Fibroblast of villous mesenchyme (primary cell): Measurements from ENCODE around the gene IQGAP2. TPM values are rescaled to one million over a fixed set of nuclear protein-coding genes. Genes with fewer than 3 reads are reported as not detected.

ENCODE experiments used
- DNase-seq: peaks from one replicate; pipeline ENCODE4 v3.0.0-alpha.2; 2010; ENCODE audit warnings: low read depth
- H3K4me3 ChIP-seq: 2 replicates; pipeline ENCODE4 v1.5.1; 2011; ENCODE audit warnings: low read depth, mild to moderate bottlenecking, low read length
- CTCF ChIP-seq: IDR thresholded peaks from 2 replicates; pipeline ENCODE4 v1.5.1; 2012; ENCODE audit warnings: low read depth, mild to moderate bottlenecking, low read length; ENCODE audit not compliant: insufficient read depth
- total RNA-seq: library from RNA; depleted of rRNA; stranded (reverse); fragments of >200 nt; gene quantifications from 2 replicates; pipeline ENCODE4 v1.2.3, GENCODE V29; 2012

IQGAP2 gene
- total RNA-seq, 1 donor, result 2.6 TPM

DNA sequence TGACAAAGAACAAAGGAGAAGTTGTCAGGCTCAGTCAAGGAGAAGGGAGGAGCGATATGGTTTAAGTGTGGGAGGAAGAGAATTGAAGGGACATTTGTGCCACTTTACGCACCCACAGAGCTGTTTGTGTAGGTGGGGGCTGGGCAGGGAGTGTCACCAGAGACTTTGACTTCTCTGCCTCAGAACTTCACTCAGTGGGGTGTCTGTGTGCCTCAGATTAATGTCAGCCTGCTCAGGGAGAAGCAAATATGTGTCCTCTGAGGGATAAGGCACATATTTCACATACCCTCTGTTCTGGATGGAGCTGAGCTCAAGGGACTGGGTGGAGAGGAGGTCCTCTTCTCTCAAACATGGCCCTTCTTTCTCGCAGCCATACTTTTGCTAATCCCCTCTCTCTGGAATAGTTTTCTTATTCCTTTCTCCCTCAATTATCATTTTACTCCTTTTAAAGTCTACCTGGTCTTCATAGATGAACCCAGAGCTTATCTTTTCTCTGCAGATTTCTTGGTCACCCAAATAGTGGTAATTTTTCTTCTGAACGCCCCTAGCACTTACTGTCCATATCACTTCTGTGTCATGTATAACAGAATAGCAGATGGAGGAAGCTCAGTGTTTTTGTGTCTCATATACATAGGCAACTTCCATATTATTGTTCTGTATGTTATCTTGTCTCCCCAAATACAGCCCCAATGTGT, 77.0 kb downstream of the IQGAP2 start:
- no peak for TF ChIP-seq CTCF
- DNase-seq, result no peak
- no peak overlapping the region for H3K4me3 ChIP-seq

DNA sequence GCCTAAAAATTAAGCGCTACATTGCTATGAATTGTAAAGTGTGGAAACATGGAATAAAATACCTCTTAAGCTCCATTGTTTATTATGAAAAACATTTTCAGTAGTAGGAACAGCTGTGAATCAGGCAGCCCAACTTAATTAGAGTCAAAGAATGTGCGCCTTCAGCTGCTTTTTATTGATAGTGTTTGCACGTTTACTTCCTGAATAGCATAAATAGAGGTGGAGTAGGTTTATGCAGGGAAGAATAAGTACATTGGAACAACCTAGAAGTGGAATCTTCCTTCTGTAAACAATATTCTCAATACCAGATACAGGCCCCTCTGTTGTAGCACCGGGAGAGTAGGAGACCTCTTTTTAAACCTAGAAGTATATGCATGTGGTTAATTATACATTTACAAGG, 79.9 kb downstream of the IQGAP2 start:
- no peak overlapping the region for H3K4me3 ChIP-seq
- TF ChIP-seq CTCF, result no peak
- DNase-seq, result no peak

GRCh38 chr5:76483433-76483832, 80.3 kb downstream of the IQGAP2 start:
- TF ChIP-seq CTCF, result no peak
- DNase-seq, result no peak
- H3K4me3 ChIP-seq, result no peak overlapping the region

- no peak for TF ChIP-seq CTCF
- DNase-seq, result no peak
- H3K4me3 ChIP-seq, result no peak overlapping the region
These were observed 80.8 kb downstream of the IQGAP2 start for GRCh38 chr5:76483881-76484280.

DNA sequence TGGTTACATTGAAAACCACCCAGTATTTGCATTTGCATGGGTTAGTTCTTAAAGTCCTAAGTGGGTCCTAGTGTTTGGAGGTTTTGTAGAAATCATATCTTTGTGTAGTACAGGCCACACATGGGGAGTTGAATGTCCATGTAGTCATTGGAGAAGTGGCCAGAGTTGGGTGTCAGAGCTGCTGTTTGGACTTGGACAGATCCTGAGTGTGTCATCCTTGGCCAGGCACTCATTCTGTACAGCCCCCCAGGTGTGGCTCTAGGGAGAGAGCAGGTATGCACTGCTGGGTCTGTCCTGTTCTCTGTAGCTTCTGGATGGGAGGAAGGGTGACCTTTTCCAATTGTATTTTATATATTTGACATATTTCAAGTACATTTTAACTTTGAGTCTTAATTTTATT, 82.4 kb downstream of the IQGAP2 start:
- no peak overlapping the region for H3K4me3 ChIP-seq
- TF ChIP-seq CTCF, result no peak
- DNase-seq, result no peak

GRCh38 chr5:76487386-76487785, 84.3 kb downstream of the IQGAP2 start:
- no peak overlapping the region for H3K4me3 ChIP-seq
- no peak for DNase-seq
- no peak for TF ChIP-seq CTCF

- no peak for DNase-seq
- TF ChIP-seq CTCF, result no peak
- H3K4me3 ChIP-seq, result no peak overlapping the region
These were observed 84.7 kb downstream of the IQGAP2 start for GRCh38 chr5:76487821-76488220.
